ENCODE results near the gene YJEFN3.

DNA sequence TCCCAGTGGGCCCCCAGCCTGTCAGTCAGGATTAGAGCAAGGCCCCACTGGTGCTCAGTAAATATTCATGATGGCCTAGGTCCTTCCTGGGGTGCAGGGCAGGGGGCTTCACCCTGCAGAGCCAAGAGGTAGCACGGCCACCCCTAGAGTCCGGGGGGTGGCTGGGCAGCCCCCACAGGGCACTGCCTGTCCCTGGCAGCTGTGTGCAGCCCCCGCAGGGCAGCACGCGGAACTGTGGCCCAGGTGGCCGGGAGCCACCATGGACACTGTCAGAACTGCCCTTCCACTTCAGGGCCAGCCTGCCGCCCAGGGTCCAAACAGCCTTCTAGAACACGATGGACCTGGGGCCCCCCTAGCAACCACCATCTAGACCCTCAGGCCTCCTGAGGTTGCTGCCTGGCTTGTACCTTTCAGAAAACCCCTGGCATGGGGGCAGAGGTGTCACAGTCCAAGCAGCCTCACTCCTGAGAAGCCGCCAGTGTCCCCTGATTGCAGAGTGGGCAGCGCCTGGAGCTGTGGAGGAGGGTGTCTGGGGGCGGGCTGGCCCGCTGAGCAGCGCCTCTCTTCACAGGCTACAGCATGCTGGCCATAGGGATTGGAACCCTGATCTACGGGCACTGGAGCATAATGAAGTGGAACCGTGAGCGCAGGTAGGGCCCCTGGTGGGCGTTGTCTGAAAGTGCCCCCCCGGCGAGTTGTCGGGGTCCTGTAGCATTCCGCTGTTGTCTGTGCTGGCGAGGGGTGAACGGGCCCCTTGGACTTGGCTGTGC is 2.9 kb upstream of the YJEFN3 start:
- TF ChIP-seq, protein P1, sequence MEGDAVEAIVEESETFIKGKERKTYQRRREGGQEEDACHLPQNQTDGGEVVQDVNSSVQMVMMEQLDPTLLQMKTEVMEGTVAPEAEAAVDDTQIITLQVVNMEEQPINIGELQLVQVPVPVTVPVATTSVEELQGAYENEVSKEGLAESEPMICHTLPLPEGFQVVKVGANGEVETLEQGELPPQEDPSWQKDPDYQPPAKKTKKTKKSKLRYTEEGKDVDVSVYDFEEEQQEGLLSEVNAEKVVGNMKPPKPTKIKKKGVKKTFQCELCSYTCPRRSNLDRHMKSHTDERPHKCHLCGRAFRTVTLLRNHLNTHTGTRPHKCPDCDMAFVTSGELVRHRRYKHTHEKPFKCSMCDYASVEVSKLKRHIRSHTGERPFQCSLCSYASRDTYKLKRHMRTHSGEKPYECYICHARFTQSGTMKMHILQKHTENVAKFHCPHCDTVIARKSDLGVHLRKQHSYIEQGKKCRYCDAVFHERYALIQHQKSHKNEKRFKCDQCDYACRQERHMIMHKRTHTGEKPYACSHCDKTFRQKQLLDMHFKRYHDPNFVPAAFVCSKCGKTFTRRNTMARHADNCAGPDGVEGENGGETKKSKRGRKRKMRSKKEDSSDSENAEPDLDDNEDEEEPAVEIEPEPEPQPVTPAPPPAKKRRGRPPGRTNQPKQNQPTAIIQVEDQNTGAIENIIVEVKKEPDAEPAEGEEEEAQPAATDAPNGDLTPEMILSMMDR (conservative IDR thresholded peaks at IDR 0.05): no peak
- TF ChIP-seq EZH2 (IDR thresholded peaks at IDR 0.05; ENCODE audit: low read depth): no peak

Measured in PC-9 (cell line).